ENCODE results near the gene HERC2.

DNA sequence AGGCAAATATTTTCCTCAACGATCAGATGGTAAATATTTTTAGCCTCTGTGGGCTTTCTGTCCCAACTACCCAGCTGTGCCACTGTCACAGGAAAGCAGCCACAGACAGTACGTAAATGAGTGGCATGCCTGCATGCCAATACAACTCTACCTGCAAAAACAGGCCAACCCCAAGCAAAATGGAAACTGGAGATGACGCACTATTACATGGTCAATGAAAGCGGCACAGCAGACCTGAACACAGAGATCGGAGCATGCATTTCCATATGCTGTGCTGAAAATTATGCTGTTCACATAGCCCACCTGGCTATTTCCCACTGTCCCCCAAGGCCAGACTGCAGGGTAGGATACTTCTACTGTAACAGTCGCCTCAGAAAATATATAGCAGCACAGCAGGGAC lies 57.8 kb downstream of the HERC2 start:
- TF ChIP-seq, protein P1, sequence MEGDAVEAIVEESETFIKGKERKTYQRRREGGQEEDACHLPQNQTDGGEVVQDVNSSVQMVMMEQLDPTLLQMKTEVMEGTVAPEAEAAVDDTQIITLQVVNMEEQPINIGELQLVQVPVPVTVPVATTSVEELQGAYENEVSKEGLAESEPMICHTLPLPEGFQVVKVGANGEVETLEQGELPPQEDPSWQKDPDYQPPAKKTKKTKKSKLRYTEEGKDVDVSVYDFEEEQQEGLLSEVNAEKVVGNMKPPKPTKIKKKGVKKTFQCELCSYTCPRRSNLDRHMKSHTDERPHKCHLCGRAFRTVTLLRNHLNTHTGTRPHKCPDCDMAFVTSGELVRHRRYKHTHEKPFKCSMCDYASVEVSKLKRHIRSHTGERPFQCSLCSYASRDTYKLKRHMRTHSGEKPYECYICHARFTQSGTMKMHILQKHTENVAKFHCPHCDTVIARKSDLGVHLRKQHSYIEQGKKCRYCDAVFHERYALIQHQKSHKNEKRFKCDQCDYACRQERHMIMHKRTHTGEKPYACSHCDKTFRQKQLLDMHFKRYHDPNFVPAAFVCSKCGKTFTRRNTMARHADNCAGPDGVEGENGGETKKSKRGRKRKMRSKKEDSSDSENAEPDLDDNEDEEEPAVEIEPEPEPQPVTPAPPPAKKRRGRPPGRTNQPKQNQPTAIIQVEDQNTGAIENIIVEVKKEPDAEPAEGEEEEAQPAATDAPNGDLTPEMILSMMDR (IDR thresholded peaks at IDR 0.05 in 2 of 3, conservative IDR thresholded peaks at IDR 0.05 in 1 of 3; ENCODE audit: insufficient read depth in 2 of 3, low read depth in 1 of 3, low read length in 3 of 3): no peak
- TF ChIP-seq DNMT1 (IDR thresholded peaks at IDR 0.05): no peak
- no peak for TF ChIP-seq RBM22 (IDR thresholded peaks at IDR 0.05; ENCODE audit: low read depth, low read length, poor library complexity, severe bottlenecking)
- TF ChIP-seq JUN (IDR thresholded peaks at IDR 0.05; ENCODE audit: borderline replicate concordance, low read depth, low read length): no peak
- TF ChIP-seq JUN (CRISPR knock-in tag; IDR thresholded peaks at IDR 0.05; ENCODE audit: borderline replicate concordance): no peak
- no peak for TF ChIP-seq POLR2AphosphoS5 (IDR thresholded peaks at IDR 0.05; ENCODE audit: control insufficient read depth, insufficient read depth, low read depth, low read length)
- no peak for TF ChIP-seq FOXM1 (IDR thresholded peaks at IDR 0.05; ENCODE audit: low read depth)
- TF ChIP-seq FOXM1 (CRISPR knock-in tag; IDR thresholded peaks at IDR 0.05; ENCODE audit: low read depth): no peak
- TF ChIP-seq, protein P2, sequence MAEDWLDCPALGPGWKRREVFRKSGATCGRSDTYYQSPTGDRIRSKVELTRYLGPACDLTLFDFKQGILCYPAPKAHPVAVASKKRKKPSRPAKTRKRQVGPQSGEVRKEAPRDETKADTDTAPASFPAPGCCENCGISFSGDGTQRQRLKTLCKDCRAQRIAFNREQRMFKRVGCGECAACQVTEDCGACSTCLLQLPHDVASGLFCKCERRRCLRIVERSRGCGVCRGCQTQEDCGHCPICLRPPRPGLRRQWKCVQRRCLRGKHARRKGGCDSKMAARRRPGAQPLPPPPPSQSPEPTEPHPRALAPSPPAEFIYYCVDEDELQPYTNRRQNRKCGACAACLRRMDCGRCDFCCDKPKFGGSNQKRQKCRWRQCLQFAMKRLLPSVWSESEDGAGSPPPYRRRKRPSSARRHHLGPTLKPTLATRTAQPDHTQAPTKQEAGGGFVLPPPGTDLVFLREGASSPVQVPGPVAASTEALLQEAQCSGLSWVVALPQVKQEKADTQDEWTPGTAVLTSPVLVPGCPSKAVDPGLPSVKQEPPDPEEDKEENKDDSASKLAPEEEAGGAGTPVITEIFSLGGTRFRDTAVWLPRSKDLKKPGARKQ (CRISPR knock-in tag; IDR thresholded peaks at IDR 0.05): no peak
